HG03460 (cell line): ENCODE data around the gene DMD.

Experiments
- ATAC-seq: cut with Tn5 transposase; IDR thresholded peaks from one replicate; pipeline ENCODE4 v1.9.1; 2021; ENCODE audit not compliant: unreplicated experiment

Gene DMD

GRCh38 chrX:31894152-31894551, 1317.2 kb downstream of the DMD start:
- no peak for ATAC-seq

- ATAC-seq, result peak; percentile 89
These were observed 1317.8 kb downstream of the DMD start for GRCh38 chrX:31893525-31893924.

GRCh38 chrX:31889088-31889487, 1322.3 kb downstream of the DMD start:
- no peak for ATAC-seq

- ATAC-seq, result no peak
These were observed 1326.8 kb downstream of the DMD start for GRCh38 chrX:31884535-31884934.

GRCh38 chrX:31872007-31872406, 1339.3 kb downstream of the DMD start:
- ATAC-seq, result no peak

- ATAC-seq, result no peak
These were observed 1341.1 kb downstream of the DMD start for GRCh38 chrX:31870267-31870666.

GRCh38 chrX:31860686-31861085, 1350.7 kb downstream of the DMD start:
- ATAC-seq, result no peak

GRCh38 chrX:31858915-31859314, 1352.4 kb downstream of the DMD start:
- ATAC-seq, result no peak

- ATAC-seq, result no peak
These were observed 1356.6 kb downstream of the DMD start for GRCh38 chrX:31854716-31855115.

GRCh38 chrX:31851761-31852160, 1359.6 kb downstream of the DMD start:
- ATAC-seq, result no peak

- ATAC-seq, result no peak
These were observed 1363.6 kb downstream of the DMD start for GRCh38 chrX:31847773-31848172.

- ATAC-seq, result no peak
These were observed 1366.3 kb downstream of the DMD start for GRCh38 chrX:31845003-31845402.

GRCh38 chrX:31838617-31839016, 1372.7 kb downstream of the DMD start:
- ATAC-seq, result no peak

GRCh38 chrX:31837445-31838049, 1373.8 kb downstream of the DMD start:
- no peak for ATAC-seq

- ATAC-seq, result no peak
These were observed 1374.9 kb downstream of the DMD start for GRCh38 chrX:31836479-31836878.

- no peak for ATAC-seq
These were observed 1379.1 kb downstream of the DMD start for GRCh38 chrX:31832263-31832662.

GRCh38 chrX:31820430-31821210, 1390.7 kb downstream of the DMD start:
- no peak for ATAC-seq

GRCh38 chrX:31819455-31819854, 1391.9 kb downstream of the DMD start:
- no peak for ATAC-seq

- ATAC-seq, result no peak
These were observed 1400.2 kb downstream of the DMD start for GRCh38 chrX:31811106-31811505.

GRCh38 chrX:31808357-31808756, 1403.0 kb downstream of the DMD start:
- no peak for ATAC-seq

- ATAC-seq, result no peak
These were observed 1404.2 kb downstream of the DMD start for GRCh38 chrX:31807165-31807564.

GRCh38 chrX:31805781-31806180, 1405.6 kb downstream of the DMD start:
- ATAC-seq, result no peak

- ATAC-seq, result no peak
These were observed 1411.1 kb downstream of the DMD start for GRCh38 chrX:31800219-31800618.
